DOHH2 (cell line): ENCODE data around the gene CDC42.

Source experiments
- EZH2phosphoT487 ChIP-seq: fragments of 200-600 bp; sonication (generic); IDR thresholded peaks from 2 replicates; pipeline ENCODE4 v1.6.1; 2017; ENCODE audit warnings: borderline replicate concordance, mild to moderate bottlenecking, antibody characterized with exemption, low read length, moderate library complexity, mixed read lengths
- TF ChIP-seq, protein P1 (sequence below): fragments of 200-600 bp; sonication (generic); IDR thresholded peaks from one replicate; pipeline ENCODE4 v1.5.1; 2014; ENCODE audit warnings: antibody characterized with exemption, mild to moderate bottlenecking, low read depth, low read length; ENCODE audit not compliant: poor library complexity, severe bottlenecking

DNA sequence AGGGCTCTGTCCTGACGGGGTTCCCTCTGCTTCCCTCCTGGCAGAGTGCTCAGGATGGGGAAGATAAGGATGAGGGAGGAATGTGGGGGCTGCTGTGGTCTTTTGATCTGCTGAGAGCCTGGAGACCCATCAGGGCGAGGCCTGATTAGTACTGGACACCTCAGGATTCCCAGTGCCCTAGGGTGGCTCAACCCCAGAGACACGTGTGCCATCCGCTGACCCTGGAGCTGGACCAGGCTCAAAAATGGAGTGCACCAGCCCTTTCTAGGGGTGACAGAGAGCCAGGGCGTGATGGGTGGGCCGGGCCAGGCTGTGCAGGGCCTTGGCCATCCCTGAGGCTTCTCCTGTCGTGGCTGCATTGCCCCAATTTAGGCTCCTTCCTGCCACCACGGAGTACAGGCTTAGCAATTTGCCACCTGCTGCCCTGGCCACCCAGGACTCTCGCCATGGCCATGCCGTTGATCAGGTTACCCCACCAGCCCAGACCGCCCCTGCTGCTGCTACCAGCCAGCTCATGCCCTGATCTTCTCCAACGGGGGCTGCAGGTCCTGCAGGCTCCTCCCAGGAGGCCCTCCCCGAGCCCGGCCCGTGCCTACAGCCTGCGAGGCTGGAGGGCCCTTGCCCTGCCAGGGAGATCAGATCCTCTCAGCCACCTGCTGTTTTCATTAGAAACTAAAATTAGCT, 80.9 kb downstream of the CDC42 start:
- TF ChIP-seq, protein P1, sequence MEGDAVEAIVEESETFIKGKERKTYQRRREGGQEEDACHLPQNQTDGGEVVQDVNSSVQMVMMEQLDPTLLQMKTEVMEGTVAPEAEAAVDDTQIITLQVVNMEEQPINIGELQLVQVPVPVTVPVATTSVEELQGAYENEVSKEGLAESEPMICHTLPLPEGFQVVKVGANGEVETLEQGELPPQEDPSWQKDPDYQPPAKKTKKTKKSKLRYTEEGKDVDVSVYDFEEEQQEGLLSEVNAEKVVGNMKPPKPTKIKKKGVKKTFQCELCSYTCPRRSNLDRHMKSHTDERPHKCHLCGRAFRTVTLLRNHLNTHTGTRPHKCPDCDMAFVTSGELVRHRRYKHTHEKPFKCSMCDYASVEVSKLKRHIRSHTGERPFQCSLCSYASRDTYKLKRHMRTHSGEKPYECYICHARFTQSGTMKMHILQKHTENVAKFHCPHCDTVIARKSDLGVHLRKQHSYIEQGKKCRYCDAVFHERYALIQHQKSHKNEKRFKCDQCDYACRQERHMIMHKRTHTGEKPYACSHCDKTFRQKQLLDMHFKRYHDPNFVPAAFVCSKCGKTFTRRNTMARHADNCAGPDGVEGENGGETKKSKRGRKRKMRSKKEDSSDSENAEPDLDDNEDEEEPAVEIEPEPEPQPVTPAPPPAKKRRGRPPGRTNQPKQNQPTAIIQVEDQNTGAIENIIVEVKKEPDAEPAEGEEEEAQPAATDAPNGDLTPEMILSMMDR, result no peak
- no peak for TF ChIP-seq EZH2phosphoT487
